Measurements from ENCODE around the gene EEIG2.

- TF ChIP-seq CTCF (IDR thresholded peaks at IDR 0.05; ENCODE audit: low read depth, low read length) (no peak), POLR2A (IDR thresholded peaks at IDR 0.05; ENCODE audit: extremely low read depth, insufficient read length) (no peak), MYC (IDR thresholded peaks at IDR 0.05; ENCODE audit: low read depth, low read length) (no peak), MAX (IDR thresholded peaks at IDR 0.05; ENCODE audit: low read depth, low read length) (no peak)
Measured at GRCh38 chr1:108595507-108595906, 35.6 kb downstream of the EEIG2 start.

All from NB4 (cell line).